MM.1S (cell line): ENCODE results near the gene B4GALT3.
A peak's percentile ranks its signal among the peaks of the same experiment; 100 is the strongest.
"Not testable (repeated sequence)": the region's sequence is repeated elsewhere in the genome, so short reads cannot be mapped to it uniquely, and the experiment has no call there.

ENCODE experiments used
- DNase-seq: peaks from one replicate; pipeline ENCODE4 v3.0.0-alpha.2; 2015
- H2AFZ ChIP-seq: fragments of 300-600 bp; sonication (generic); 2 replicates; pipeline ENCODE4 v1.6.0; 2016; ENCODE audit warnings: antibody characterized with exemption, low read length
- H3F3A ChIP-seq: fragments of 300-600 bp; sonication (generic); 2 replicates; pipeline ENCODE4 v1.6.1; 2016; ENCODE audit warnings: mild to moderate bottlenecking, antibody characterized with exemption, low read length, moderate library complexity, mixed read lengths; ENCODE audit not compliant: insufficient read depth
- H3K27ac ChIP-seq: fragments of 300-600 bp; sonication (generic); 2 replicates; pipeline ENCODE4 v1.5.1; 2016; ENCODE audit warnings: mild to moderate bottlenecking, low read length
- H3K27me3 ChIP-seq: fragments of 300-600 bp; sonication (generic); replicated peaks from 2 replicates; pipeline ENCODE4 v1.6.0; 2016; ENCODE audit warnings: low read length; ENCODE audit not compliant: insufficient read depth
- H3K36me3 ChIP-seq: fragments of 300-600 bp; sonication (generic); replicated peaks from 2 replicates; pipeline ENCODE4 v1.6.1; 2016; ENCODE audit warnings: mild to moderate bottlenecking, low read length, mixed read lengths; ENCODE audit not compliant: insufficient read depth
- H3K4me1 ChIP-seq: fragments of 300-600 bp; sonication (generic); 2 replicates; pipeline ENCODE4 v1.6.1; 2016; ENCODE audit warnings: low read length, mixed read lengths
- H3K4me2 ChIP-seq: fragments of 300-600 bp; sonication (generic); 2 replicates; pipeline ENCODE4 v1.6.0; 2016; ENCODE audit warnings: low read depth, low read length
- H3K4me3 ChIP-seq: fragments of 300-600 bp; sonication (generic); 2 replicates; pipeline ENCODE4 v1.5.1; 2016; ENCODE audit warnings: low read length, mixed read lengths
- H3K79me2 ChIP-seq: fragments of 300-600 bp; sonication (generic); 2 replicates; pipeline ENCODE4 v1.6.1; 2016; ENCODE audit warnings: mixed run types, low read length, mixed read lengths
- H3K9ac ChIP-seq: fragments of 300-600 bp; sonication (generic); 2 replicates; pipeline ENCODE4 v1.6.1; 2016; ENCODE audit warnings: low read length, mixed read lengths
- H3K9me2 ChIP-seq: fragments of 300-600 bp; sonication (generic); replicated peaks from 2 replicates; pipeline ENCODE4 v1.6.1; 2016; ENCODE audit warnings: mild to moderate bottlenecking, low read length, mixed read lengths; ENCODE audit not compliant: insufficient read depth
- H3K9me3 ChIP-seq: fragments of 300-600 bp; sonication (generic); replicated peaks from 2 replicates; pipeline ENCODE4 v1.6.1; 2016; ENCODE audit warnings: mild to moderate bottlenecking, low read length, mixed read lengths; ENCODE audit not compliant: insufficient read depth
- H4K20me1 ChIP-seq: fragments of 300-600 bp; sonication (generic); 2 replicates; pipeline ENCODE4 v1.6.1; 2016; ENCODE audit warnings: mild to moderate bottlenecking, low read length, moderate library complexity, mixed read lengths; ENCODE audit not compliant: insufficient read depth
- CTCF ChIP-seq: fragments of 300-600 bp; sonication (generic); IDR thresholded peaks from 2 replicates; pipeline ENCODE4 v1.5.1; 2016; ENCODE audit warnings: antibody characterized with exemption, low read length, mixed read lengths
- EZH2 ChIP-seq: fragments of 300-600 bp; sonication (generic); optimal IDR thresholded peaks from 2 replicates; pipeline ENCODE3; 2017; ENCODE audit warnings: low read depth, mild to moderate bottlenecking, antibody characterized with exemption, low read length, mixed read lengths
- EZH2phosphoT487 ChIP-seq: fragments of 300-600 bp; sonication (generic); IDR thresholded peaks from 2 replicates; pipeline ENCODE4 v1.6.1; 2018; ENCODE audit warnings: antibody characterized with exemption, low read length

Gene B4GALT3

GRCh38 chr1:161225534-161226319, 48.4 kb upstream of the B4GALT3 start, which contains the start of gene TOMM40L:
TSS of gene TOMM40L (plus strand) at chr1:161226060. CDS start at chr1:161226490, 430 bp downstream.
- peaks cover 19% of the 10 kb centered on the region for H3K4me1 ChIP-seq
- TF ChIP-seq EZH2 (no peak), CTCF (peak; percentile 84)
- H2AFZ ChIP-seq: peak within 1 kb of the TSS; percentile 86
- H4K20me1 ChIP-seq: no peaks in the 10 kb centered on the region
- DNase-seq: peak; percentile 100
- H3K9ac ChIP-seq: peak within 1 kb of the TSS; percentile 79
- peak within 1 kb of the TSS; percentile 89 for H3K4me3 ChIP-seq
- H3K27me3 ChIP-seq: no peaks in the 10 kb centered on the region
- no peaks in the 10 kb centered on the region for H3K9me2 ChIP-seq
- H3K27ac ChIP-seq: peak within 1 kb of the TSS; percentile 49; the same call in 1 of the 2 replicates
- peak within 1 kb of the TSS; percentile 95 for H3K4me2 ChIP-seq
- H3K36me3 ChIP-seq: 0 out of 2 replicates have a peak, but pooled peaks cover 5% of the 10 kb centered on the region
- H3K9me3 ChIP-seq: no peaks in the 10 kb centered on the region
- H3F3A ChIP-seq: peaks cover 16% of the 10 kb centered on the region
- H3K79me2 ChIP-seq: peaks cover 27% of the 10 kb centered on the region

- peak overlapping the region; percentile 3; the same call in 1 of the 2 replicates for H3K4me3 ChIP-seq
Measured at GRCh38 chr1:161225178-161225533, 47.8 kb upstream of the B4GALT3 start.

DNA sequence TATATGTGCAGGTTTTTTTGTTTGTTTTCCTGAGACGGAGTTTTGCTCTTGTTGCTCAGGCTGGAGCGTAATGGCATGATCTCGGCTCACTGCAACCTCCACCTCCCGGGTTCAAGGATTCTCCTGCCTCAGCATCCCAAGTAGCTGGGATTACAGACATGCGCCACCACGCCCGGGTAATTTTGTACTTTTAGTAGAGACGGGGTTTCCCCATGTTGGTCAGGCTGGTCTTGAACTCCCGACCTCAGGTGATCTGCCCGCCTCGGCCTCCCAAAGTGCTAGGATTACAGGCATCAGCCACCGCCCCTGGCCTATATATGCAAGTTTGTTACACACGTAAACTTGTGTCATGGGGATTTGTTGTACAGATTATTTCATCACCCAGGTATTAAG, 47.4 kb upstream of the B4GALT3 start:
- Histone ChIP-seq H3K79me2 (peaks cover 27% of the 10 kb centered on the region), H3K4me1 (peaks cover 19% of the 10 kb centered on the region), H3F3A (peaks cover 16% of the 10 kb centered on the region)
- H3K9me3 ChIP-seq, H3K27ac ChIP-seq, H3K27me3 ChIP-seq, H3K9me2 ChIP-seq, DNase-seq, H3K4me2 ChIP-seq, H2AFZ ChIP-seq, H3K4me3 ChIP-seq, H3K36me3 ChIP-seq, H4K20me1 ChIP-seq, H3K9ac ChIP-seq: not testable (repeated sequence)

More at GRCh38 chr1:161225178-161225533, 47.8 kb upstream of the B4GALT3 start:
- no peaks in the 10 kb centered on the region for H3K27me3 ChIP-seq
- H3K9me3 ChIP-seq: no peaks in the 10 kb centered on the region
- H3F3A ChIP-seq: peaks cover 16% of the 10 kb centered on the region
- peak overlapping the region; percentile 49 for H3K4me2 ChIP-seq
- peak overlapping the region; percentile 1; the same call in 1 of the 2 replicates for H3K9ac ChIP-seq
- H3K9me2 ChIP-seq: no peaks in the 10 kb centered on the region
- H4K20me1 ChIP-seq: no peaks in the 10 kb centered on the region
- DNase-seq: no peak
- TF ChIP-seq EZH2 (no peak), CTCF (no peak), EZH2phosphoT487 (no peak)
- peaks cover 19% of the 10 kb centered on the region for H3K4me1 ChIP-seq
- H3K36me3 ChIP-seq: 0 out of 2 replicates have a peak, but pooled peaks cover 5% of the 10 kb centered on the region
- peak overlapping the region; percentile 21; the same call in 1 of the 2 replicates for H3K27ac ChIP-seq
- H3K79me2 ChIP-seq: peaks cover 27% of the 10 kb centered on the region
- H2AFZ ChIP-seq: peak overlapping the region; percentile 62
